ENCODE measurements around the gene MED26.
A peak's percentile ranks its signal among the peaks of the same experiment; 100 is the strongest.

Gene MED26

DNA sequence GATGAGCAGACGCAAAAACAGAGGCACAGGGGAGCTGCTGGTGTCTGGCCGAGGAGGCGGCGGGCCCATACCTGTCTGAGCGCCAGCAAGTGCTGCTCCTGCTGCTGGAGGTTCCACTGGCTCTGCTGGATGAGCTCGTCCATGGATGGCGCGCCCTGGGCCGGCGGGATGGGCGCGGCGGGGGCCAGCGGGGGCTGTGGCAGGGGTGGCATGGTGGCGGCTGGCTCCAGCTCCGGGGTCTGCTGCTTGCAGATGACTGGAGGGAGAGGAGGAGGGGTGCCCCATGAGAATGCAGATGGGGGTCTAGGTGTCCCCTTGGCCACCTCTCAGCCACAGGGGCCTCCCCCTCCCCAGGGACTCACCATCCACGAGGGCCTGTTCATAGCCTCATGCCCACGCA, 92.6 kb downstream of the MED26 start:
- DNase-seq = no peak

DNA sequence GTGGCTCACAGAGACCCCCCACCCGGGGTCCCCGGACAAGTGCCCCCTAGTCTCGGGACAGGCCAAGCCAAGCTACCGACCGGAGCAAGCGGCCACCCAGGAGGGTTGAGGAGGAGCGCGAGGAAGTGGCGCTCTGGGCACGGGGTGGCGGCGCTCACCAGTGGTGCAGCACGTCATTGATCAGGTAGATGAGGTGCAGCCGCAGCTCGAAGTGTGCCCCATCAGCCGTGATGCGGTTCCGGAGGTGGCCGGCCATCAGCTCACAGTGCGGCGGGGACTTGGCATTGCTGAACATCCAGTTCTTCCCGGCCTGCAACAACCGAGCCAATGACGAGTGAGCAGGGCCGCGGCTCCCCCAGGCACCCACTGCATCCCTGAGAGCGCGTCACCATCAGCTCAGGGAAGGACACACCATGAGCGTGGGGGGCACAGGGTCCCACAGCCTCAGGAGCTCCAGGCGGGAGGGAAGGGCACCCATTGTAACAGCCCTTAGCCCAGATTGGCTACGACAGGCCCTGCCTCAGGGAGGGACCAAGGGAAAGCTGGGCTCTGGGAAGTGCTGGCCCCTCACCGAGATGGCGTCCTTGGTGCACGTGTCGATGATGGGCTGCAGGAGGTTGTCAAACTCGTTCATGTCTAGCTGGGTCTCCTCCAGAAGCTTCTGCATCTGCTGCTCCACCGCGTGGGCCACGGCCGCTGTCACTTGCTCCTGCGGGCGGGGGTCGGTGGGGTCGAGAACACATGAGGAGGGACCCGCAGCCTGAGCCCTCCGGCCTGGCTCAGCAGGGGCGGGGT, 95.4 kb downstream of the MED26 start:
- no peak for DNase-seq

GRCh38 chr19:16531380-16531669, 96.7 kb downstream of the MED26 start:
- DNase-seq = no peak

DNA sequence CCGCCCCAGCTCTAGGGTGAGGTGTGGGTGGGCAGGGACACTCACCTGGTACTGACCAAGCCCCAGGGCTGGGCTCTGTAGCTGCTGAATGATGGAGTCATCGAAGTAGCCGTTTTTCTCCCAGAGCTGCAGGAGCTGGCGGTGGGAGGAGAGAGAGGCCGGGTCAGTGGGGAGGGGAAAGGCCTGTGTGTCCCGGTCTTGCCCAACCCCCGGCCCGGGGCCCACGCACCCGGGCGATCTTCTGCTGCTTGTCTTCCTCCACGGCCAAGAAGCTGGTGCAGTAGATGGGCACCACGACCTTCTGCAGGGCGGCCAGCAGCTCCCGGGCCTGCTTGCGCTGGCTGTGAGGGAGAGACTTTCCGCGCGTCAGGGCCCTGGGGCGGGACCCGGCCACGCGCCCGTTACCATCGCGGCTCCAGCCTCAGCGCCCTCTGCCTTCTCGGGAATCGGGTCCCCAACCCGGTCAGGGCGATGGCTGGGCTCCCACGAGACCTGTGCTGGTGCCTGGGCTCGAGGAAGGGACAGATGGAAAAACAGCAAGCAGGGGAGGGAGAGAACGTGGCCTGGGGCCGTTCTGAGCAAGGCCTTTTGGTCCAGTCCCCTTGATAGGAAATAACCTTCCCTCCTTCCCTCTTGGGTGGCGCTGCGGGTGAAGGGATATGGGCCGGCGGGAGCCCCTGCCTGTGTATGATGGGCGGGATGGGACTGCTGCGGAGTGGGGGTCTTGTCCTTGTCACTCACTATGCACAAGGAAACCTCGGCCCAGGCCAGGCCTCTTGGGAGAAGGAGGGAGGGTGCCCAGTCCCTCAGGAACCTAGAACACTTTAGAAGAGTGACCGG, 97.2 kb downstream of the MED26 start:
- DNase-seq = no peak

GRCh38 chr19:16529466-16530144, 98.4 kb downstream of the MED26 start:
- DNase-seq = no peak

DNA sequence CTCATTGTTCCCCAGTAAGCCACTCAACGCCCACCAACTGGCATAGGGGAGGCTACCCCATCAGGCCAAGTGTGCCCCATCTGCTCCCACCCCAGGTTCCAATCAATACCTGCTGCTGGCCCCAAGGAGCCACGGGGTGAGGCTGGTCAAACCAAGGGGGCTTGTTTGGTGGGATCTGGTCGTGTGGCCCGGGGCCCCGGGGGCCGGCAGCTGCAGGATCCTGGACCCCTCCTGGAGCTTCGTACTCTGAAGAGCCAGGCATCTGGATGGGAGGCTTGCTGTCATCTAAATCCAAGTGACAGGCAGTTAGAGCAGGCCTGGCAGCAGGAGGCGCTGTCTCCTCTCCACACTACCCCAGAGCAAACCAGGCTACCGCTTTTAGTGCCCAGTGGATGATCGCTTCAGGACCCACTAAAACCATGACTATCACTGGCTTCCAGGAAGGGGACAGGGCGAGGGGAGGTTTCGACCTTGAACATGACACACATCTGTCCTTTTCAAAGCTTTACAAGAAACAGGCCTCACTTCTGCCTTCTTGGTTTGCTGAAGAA, 100.0 kb downstream of the MED26 start:
- DNase-seq = peak; percentile 26

- DNase-seq = no peak
These were observed 100.6 kb downstream of the MED26 start for GRCh38 chr19:16527334-16527935.

- DNase-seq = no peak
These were observed 102.1 kb downstream of the MED26 start for GRCh38 chr19:16525751-16526481.

DNA sequence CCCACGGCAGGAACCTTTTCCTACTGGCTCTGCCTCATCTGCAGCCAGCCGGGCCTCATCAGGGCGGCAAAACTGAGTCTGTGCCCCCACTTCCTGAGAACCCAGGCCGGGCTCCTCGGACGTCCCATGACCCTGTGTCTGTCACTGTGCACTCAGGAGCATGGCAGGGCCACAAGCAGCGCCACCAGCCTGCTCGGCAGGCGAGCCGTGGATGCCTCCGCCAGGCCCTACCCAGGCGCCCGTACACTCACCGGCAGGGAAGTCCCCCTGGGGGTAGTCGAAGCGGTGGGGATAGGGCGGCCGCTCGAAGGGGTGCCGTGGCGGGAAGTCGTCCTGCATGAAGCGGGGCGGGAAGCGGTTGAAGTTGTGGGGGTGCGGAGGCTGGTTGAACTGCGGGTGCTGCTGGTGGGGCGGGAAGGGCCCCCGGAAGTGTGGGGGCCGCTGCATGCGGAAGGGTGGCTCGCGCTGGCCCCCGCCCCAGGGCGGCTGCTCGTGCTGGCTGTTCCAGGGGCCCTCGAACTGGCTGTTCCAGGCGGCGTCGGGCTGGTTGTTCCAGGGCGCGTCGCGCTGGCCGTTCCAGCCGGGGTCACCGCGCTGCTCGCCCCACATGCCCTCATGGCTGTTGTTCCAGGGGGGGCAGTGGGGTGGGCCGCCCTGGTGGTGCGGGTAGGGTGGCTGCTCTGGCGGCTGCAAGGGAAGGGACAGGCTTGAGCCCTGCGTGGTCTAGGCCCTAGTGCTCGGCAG, 102.8 kb downstream of the MED26 start:
- DNase-seq = no peak
